Measurements from ENCODE around the gene LRTM2. TPM values are rescaled to one million over a fixed set of nuclear protein-coding genes. Genes with fewer than 3 reads are reported as not detected.
A peak's percentile ranks its signal among the peaks of the same experiment; 100 is the strongest.

Gene LRTM2
- total RNA-seq, 2 experiments from 2014 or later: 0.11 TPM; not detected in 1

GRCh38 chr12:1801303-1801975 lies 18.9 kb upstream of the LRTM2 start:
- peaks cover 7% of the 10 kb centered on the region for H3K4me1 Mint-ChIP-seq (ENCODE audit: low read depth)
- TF ChIP-seq CTCF (IDR thresholded peaks at IDR 0.05): no peak
- ChIA-PET POLR2A (no interaction called here), CTCF (interaction anchor here (2.8 kb wide), 1 partner anchor 139 kb away, joined by 15 read pairs; no protein-coding TSS in a partner anchor)
- Histone ChIP-seq H3K27ac (ENCODE audit: low read depth in 1 of 2, low read length in 2 of 2) (no peak overlapping the region), H3K36me3 (ENCODE audit: insufficient read depth, low read length) (no peaks in the 10 kb centered on the region), H3K9me3 (ENCODE audit: control insufficient read depth in 1 of 2, insufficient read depth in 1 of 2, low read length in 2 of 2) (no peaks in the 10 kb centered on the region), H3K4me1 (ENCODE audit: insufficient read depth, low read length) (peaks cover 30% of the 10 kb centered on the region), H3K27me3 (ENCODE audit: control insufficient read depth in 1 of 2, insufficient read depth in 2 of 2, low read length in 2 of 2) (no peaks in the 10 kb centered on the region), H3K4me3 (ENCODE audit: low read length) (no peak overlapping the region)
- intact Hi-C loops (cut with DNase I, micrococcal nuclease): no loop called here
- H3K9me3 Mint-ChIP-seq: no peaks in the 10 kb centered on the region
- ATAC-seq (ENCODE audit: poor library complexity): no peak
- H3K36me3 Mint-ChIP-seq (ENCODE audit: low read depth): no peaks in the 10 kb centered on the region
- H3K27ac Mint-ChIP-seq: no peak overlapping the region
- DNase-seq: peak in 2 of 14 experiments; percentile 11 to 21
- H3K27me3 Mint-ChIP-seq: no peaks in the 10 kb centered on the region
- no peak overlapping the region for H3K4me3 Mint-ChIP-seq

GRCh38 chr12:1803736-1804135 lies 16.6 kb upstream of the LRTM2 start:
- H3K27me3 Mint-ChIP-seq: no peaks in the 10 kb centered on the region
- no peaks in the 10 kb centered on the region for H3K36me3 Mint-ChIP-seq (ENCODE audit: low read depth)
- ATAC-seq (ENCODE audit: poor library complexity) (no peak), DNase-seq (peak in 2 of 14 experiments; percentile 6 to 16)
- no peaks in the 10 kb centered on the region for H3K27me3 ChIP-seq (ENCODE audit: control insufficient read depth in 1 of 2, insufficient read depth in 2 of 2, low read length in 2 of 2)
- TF ChIP-seq CTCF (IDR thresholded peaks at IDR 0.05): no peak
- H3K4me3 ChIP-seq (ENCODE audit: low read length): no peak overlapping the region
- peaks cover 33% of the 10 kb centered on the region for H3K4me1 ChIP-seq (ENCODE audit: insufficient read depth, low read length)
- peaks cover 7% of the 10 kb centered on the region for H3K4me1 Mint-ChIP-seq (ENCODE audit: low read depth)
- CTCF ChIA-PET: interaction anchor here (1.3 to 1.4 kb wide), 2 partner anchors 12 to 231 kb away, joined by 3 read pairs; no protein-coding TSS in a partner anchor
- H3K9me3 Mint-ChIP-seq: no peaks in the 10 kb centered on the region
- no peak overlapping the region for H3K27ac ChIP-seq (ENCODE audit: low read depth in 1 of 2, low read length in 2 of 2)
- H3K36me3 ChIP-seq (ENCODE audit: insufficient read depth, low read length): no peaks in the 10 kb centered on the region
- H3K9me3 ChIP-seq (ENCODE audit: control insufficient read depth in 1 of 2, insufficient read depth in 1 of 2, low read length in 2 of 2): no peaks in the 10 kb centered on the region
- no peak overlapping the region for H3K27ac Mint-ChIP-seq
- H3K4me3 Mint-ChIP-seq: no peak overlapping the region
- POLR2A ChIA-PET: no interaction called here
- intact Hi-C loops (cut with DNase I, micrococcal nuclease): loop anchor here in 1 of 2 experiments (1.0 kb wide), 1 partner anchor 7 kb away; no protein-coding TSS in a partner anchor

GRCh38 chr12:1804545-1805332 lies 15.6 kb upstream of the LRTM2 start:
- intact Hi-C loops (cut with DNase I, micrococcal nuclease): loop anchor here in 1 of 2 experiments (1.0 kb wide), 1 partner anchor 8 kb away; no protein-coding TSS in a partner anchor
- Histone ChIP-seq H3K4me1 (ENCODE audit: insufficient read depth, low read length) (peaks cover 43% of the 10 kb centered on the region), H3K36me3 (ENCODE audit: insufficient read depth, low read length) (no peaks in the 10 kb centered on the region), H3K27ac (ENCODE audit: low read depth in 1 of 2, low read length in 2 of 2) (no peak overlapping the region), H3K9me3 (ENCODE audit: control insufficient read depth in 1 of 2, insufficient read depth in 1 of 2, low read length in 2 of 2) (no peaks in the 10 kb centered on the region), H3K4me3 (ENCODE audit: low read length) (no peak overlapping the region), H3K27me3 (ENCODE audit: control insufficient read depth in 1 of 2, insufficient read depth in 2 of 2, low read length in 2 of 2) (no peaks in the 10 kb centered on the region)
- DNase-seq: peak; percentile 74 to 93 (median 84)
- ChIA-PET CTCF (interaction anchor here (1.3 kb wide), 1 partner anchor 13 kb away, joined by 3 read pairs; no protein-coding TSS in a partner anchor), POLR2A (no interaction called here)
- Mint-ChIP-seq H3K4me1 (ENCODE audit: low read depth) (peaks cover 7% of the 10 kb centered on the region), H3K27me3 (no peaks in the 10 kb centered on the region), H3K9me3 (no peaks in the 10 kb centered on the region), H3K27ac (peak overlapping the region; percentile 47), H3K36me3 (ENCODE audit: low read depth) (no peaks in the 10 kb centered on the region), H3K4me3 (peak overlapping the region; percentile 1)
- no peak for TF ChIP-seq CTCF (IDR thresholded peaks at IDR 0.05)
- ATAC-seq (ENCODE audit: poor library complexity): peak; percentile 99
